Stimulated activated memory B cell treated with anti-CD40 and anti-IgM and Interleukin-4, amounts not matched to agents 10 μg/mL and 1 μg/mL and 100 μg/mL, for 72 hours (primary cell): ENCODE data around the gene DAB2IP.
A peak's percentile ranks its signal among the peaks of the same experiment; 100 is the strongest.

Source experiments
- ATAC-seq: fragments of 150-1000 bp; cut with Tn5 transposase; 2 replicates; pipeline ENCODE4 v1.10.0; 2021
- H3K27ac Mint-ChIP-seq: one replicate; pipeline ENCODE4 v1.8.0; 2022; ENCODE audit warnings: mild to moderate bottlenecking, mixed read lengths
- H3K27me3 Mint-ChIP-seq: one replicate; pipeline ENCODE4 v1.8.0; 2022; ENCODE audit warnings: mixed read lengths
- H3K36me3 Mint-ChIP-seq: one replicate; pipeline ENCODE4 v1.8.0; 2022; ENCODE audit warnings: mixed read lengths
- H3K4me1 Mint-ChIP-seq: one replicate; pipeline ENCODE4 v1.8.0; 2022; ENCODE audit warnings: mixed read lengths
- H3K4me3 Mint-ChIP-seq: one replicate; pipeline ENCODE4 v1.8.0; 2022; ENCODE audit warnings: mild to moderate bottlenecking, moderate library complexity, mixed read lengths
- H3K9me3 Mint-ChIP-seq: one replicate; pipeline ENCODE4 v1.8.0; 2022; ENCODE audit warnings: mixed read lengths

Gene DAB2IP

GRCh38 chr9:121688681-121689080, 37.2 kb downstream of the DAB2IP start:
- H3K27ac Mint-ChIP-seq, result no peak overlapping the region
- no peak overlapping the region for H3K4me3 Mint-ChIP-seq
- H3K4me1 Mint-ChIP-seq, result peaks cover 19% of the 10 kb centered on the region
- no peaks in the 10 kb centered on the region for H3K36me3 Mint-ChIP-seq
- ATAC-seq, result no peak
- H3K9me3 Mint-ChIP-seq, result no peaks in the 10 kb centered on the region
- peaks cover 34% of the 10 kb centered on the region for H3K27me3 Mint-ChIP-seq

GRCh38 chr9:121689461-121690157, 38.2 kb downstream of the DAB2IP start:
- Mint-ChIP-seq H3K4me3 (no peak overlapping the region), H3K9me3 (no peaks in the 10 kb centered on the region), H3K4me1 (peaks cover 19% of the 10 kb centered on the region), H3K27me3 (peaks cover 25% of the 10 kb centered on the region), H3K36me3 (no peaks in the 10 kb centered on the region), H3K27ac (no peak overlapping the region)
- no peak for ATAC-seq

GRCh38 chr9:121690316-121690715, 38.9 kb downstream of the DAB2IP start:
- peaks cover 19% of the 10 kb centered on the region for H3K4me1 Mint-ChIP-seq
- H3K4me3 Mint-ChIP-seq, result no peak overlapping the region
- no peaks in the 10 kb centered on the region for H3K9me3 Mint-ChIP-seq
- H3K27me3 Mint-ChIP-seq, result peaks cover 18% of the 10 kb centered on the region
- H3K27ac Mint-ChIP-seq, result no peak overlapping the region
- no peak for ATAC-seq
- no peaks in the 10 kb centered on the region for H3K36me3 Mint-ChIP-seq

GRCh38 chr9:121690766-121691165, 39.3 kb downstream of the DAB2IP start:
- Mint-ChIP-seq H3K36me3 (no peaks in the 10 kb centered on the region), H3K4me1 (peaks cover 19% of the 10 kb centered on the region), H3K27ac (no peak overlapping the region), H3K9me3 (no peaks in the 10 kb centered on the region), H3K4me3 (no peak overlapping the region), H3K27me3 (peaks cover 14% of the 10 kb centered on the region)
- ATAC-seq, result no peak

- ATAC-seq, result no peak
- H3K36me3 Mint-ChIP-seq, result no peaks in the 10 kb centered on the region
- peaks cover 17% of the 10 kb centered on the region for H3K4me1 Mint-ChIP-seq
- H3K4me3 Mint-ChIP-seq, result no peak overlapping the region
- no peak overlapping the region for H3K27ac Mint-ChIP-seq
- H3K9me3 Mint-ChIP-seq, result no peaks in the 10 kb centered on the region
- peaks cover 12% of the 10 kb centered on the region for H3K27me3 Mint-ChIP-seq
Observed at GRCh38 chr9:121691890-121692289, 40.5 kb downstream of the DAB2IP start.

- peaks cover 16% of the 10 kb centered on the region for H3K4me1 Mint-ChIP-seq
- H3K4me3 Mint-ChIP-seq, result no peak overlapping the region
- H3K27ac Mint-ChIP-seq, result no peak overlapping the region
- H3K9me3 Mint-ChIP-seq, result no peaks in the 10 kb centered on the region
- ATAC-seq, result peak; percentile 50
- H3K36me3 Mint-ChIP-seq, result no peaks in the 10 kb centered on the region
- H3K27me3 Mint-ChIP-seq, result peaks cover 18% of the 10 kb centered on the region
Observed at GRCh38 chr9:121692606-121693387, 41.4 kb downstream of the DAB2IP start.

- no peaks in the 10 kb centered on the region for H3K9me3 Mint-ChIP-seq
- no peaks in the 10 kb centered on the region for H3K36me3 Mint-ChIP-seq
- no peak overlapping the region for H3K27ac Mint-ChIP-seq
- ATAC-seq, result no peak
- H3K27me3 Mint-ChIP-seq, result peaks cover 23% of the 10 kb centered on the region
- no peak overlapping the region for H3K4me3 Mint-ChIP-seq
- peaks cover 16% of the 10 kb centered on the region for H3K4me1 Mint-ChIP-seq
Observed at GRCh38 chr9:121693388-121693670, 41.9 kb downstream of the DAB2IP start.

- Mint-ChIP-seq H3K4me3 (no peak overlapping the region), H3K27me3 (peaks cover 25% of the 10 kb centered on the region), H3K27ac (no peak overlapping the region), H3K9me3 (no peaks in the 10 kb centered on the region), H3K4me1 (peaks cover 16% of the 10 kb centered on the region), H3K36me3 (no peaks in the 10 kb centered on the region)
- ATAC-seq, result no peak
Observed at GRCh38 chr9:121694001-121694400, 42.6 kb downstream of the DAB2IP start.

GRCh38 chr9:121694600-121694999, 43.2 kb downstream of the DAB2IP start:
- H3K27ac Mint-ChIP-seq, result no peak overlapping the region
- H3K4me1 Mint-ChIP-seq, result peaks cover 19% of the 10 kb centered on the region
- ATAC-seq, result no peak
- H3K9me3 Mint-ChIP-seq, result no peaks in the 10 kb centered on the region
- H3K27me3 Mint-ChIP-seq, result peaks cover 30% of the 10 kb centered on the region
- no peak overlapping the region for H3K4me3 Mint-ChIP-seq
- H3K36me3 Mint-ChIP-seq, result no peaks in the 10 kb centered on the region

- H3K36me3 Mint-ChIP-seq, result no peaks in the 10 kb centered on the region
- no peak overlapping the region for H3K4me3 Mint-ChIP-seq
- peaks cover 51% of the 10 kb centered on the region for H3K27me3 Mint-ChIP-seq
- H3K9me3 Mint-ChIP-seq, result no peaks in the 10 kb centered on the region
- no peak overlapping the region for H3K27ac Mint-ChIP-seq
- no peak for ATAC-seq
- peaks cover 32% of the 10 kb centered on the region for H3K4me1 Mint-ChIP-seq
Observed at GRCh38 chr9:121696930-121697329, 45.5 kb downstream of the DAB2IP start.

- ATAC-seq, result peak; percentile 69
- Mint-ChIP-seq H3K36me3 (no peaks in the 10 kb centered on the region), H3K27ac (no peak overlapping the region), H3K4me1 (peaks cover 21% of the 10 kb centered on the region), H3K4me3 (peak overlapping the region; percentile 68), H3K27me3 (peaks cover 60% of the 10 kb centered on the region), H3K9me3 (no peaks in the 10 kb centered on the region)
Observed at GRCh38 chr9:121698627-121699570, 47.5 kb downstream of the DAB2IP start.

GRCh38 chr9:121699571-121700164, 48.2 kb downstream of the DAB2IP start:
- H3K27me3 Mint-ChIP-seq, result peaks cover 60% of the 10 kb centered on the region

GRCh38 chr9:121700165-121700831, 48.9 kb downstream of the DAB2IP start:
- Mint-ChIP-seq H3K4me3 (peak overlapping the region; percentile 68), H3K27ac (no peak overlapping the region), H3K4me1 (peaks cover 21% of the 10 kb centered on the region), H3K9me3 (no peaks in the 10 kb centered on the region), H3K36me3 (no peaks in the 10 kb centered on the region), H3K27me3 (peaks cover 60% of the 10 kb centered on the region)
- no peak for ATAC-seq

More at GRCh38 chr9:121699571-121700164, 48.2 kb downstream of the DAB2IP start:
- H3K4me3 Mint-ChIP-seq, result peak overlapping the region; percentile 68
- peak; percentile 44 for ATAC-seq
- peaks cover 21% of the 10 kb centered on the region for H3K4me1 Mint-ChIP-seq
- H3K27ac Mint-ChIP-seq, result no peak overlapping the region
- no peaks in the 10 kb centered on the region for H3K36me3 Mint-ChIP-seq
- no peaks in the 10 kb centered on the region for H3K9me3 Mint-ChIP-seq

GRCh38 chr9:121700832-121701419, 49.5 kb downstream of the DAB2IP start:
- H3K9me3 Mint-ChIP-seq, result no peaks in the 10 kb centered on the region
- H3K4me3 Mint-ChIP-seq, result no peak overlapping the region
- ATAC-seq, result no peak
- no peak overlapping the region for H3K27ac Mint-ChIP-seq
- H3K4me1 Mint-ChIP-seq, result peaks cover 21% of the 10 kb centered on the region
- peaks cover 60% of the 10 kb centered on the region for H3K27me3 Mint-ChIP-seq
- no peaks in the 10 kb centered on the region for H3K36me3 Mint-ChIP-seq
